Activated gamma-delta T cell treated with Interleukin-2 at 50 U/mL for 16 hours (primary cell): ENCODE measurements around the gene BACE1.

Source experiments
- DNase-seq: peaks from one replicate; pipeline ENCODE4 v3.0.0-alpha.2; 2020

BACE1 gene

DNA sequence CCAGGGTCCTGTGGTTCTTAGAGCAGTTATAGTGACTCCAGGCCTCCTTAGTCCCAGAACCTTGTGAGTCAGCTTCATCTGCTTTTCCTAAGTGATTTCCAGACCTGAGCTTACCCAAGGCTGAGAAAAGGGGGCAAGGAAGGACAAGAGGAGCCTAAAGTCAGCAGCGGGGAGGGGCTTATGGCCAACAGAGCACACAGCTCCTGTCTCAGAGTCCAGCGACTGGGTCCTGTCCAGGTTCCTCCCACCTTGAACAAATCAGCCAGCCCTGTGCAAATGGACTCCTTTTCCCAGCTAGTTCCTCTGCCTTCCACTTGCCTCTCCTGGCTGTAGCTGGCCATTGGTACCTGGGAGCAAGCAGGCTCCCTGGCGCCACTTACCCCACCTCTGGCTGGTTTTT, 10.9 kb downstream of the BACE1 start:
- no peak for DNase-seq

DNA sequence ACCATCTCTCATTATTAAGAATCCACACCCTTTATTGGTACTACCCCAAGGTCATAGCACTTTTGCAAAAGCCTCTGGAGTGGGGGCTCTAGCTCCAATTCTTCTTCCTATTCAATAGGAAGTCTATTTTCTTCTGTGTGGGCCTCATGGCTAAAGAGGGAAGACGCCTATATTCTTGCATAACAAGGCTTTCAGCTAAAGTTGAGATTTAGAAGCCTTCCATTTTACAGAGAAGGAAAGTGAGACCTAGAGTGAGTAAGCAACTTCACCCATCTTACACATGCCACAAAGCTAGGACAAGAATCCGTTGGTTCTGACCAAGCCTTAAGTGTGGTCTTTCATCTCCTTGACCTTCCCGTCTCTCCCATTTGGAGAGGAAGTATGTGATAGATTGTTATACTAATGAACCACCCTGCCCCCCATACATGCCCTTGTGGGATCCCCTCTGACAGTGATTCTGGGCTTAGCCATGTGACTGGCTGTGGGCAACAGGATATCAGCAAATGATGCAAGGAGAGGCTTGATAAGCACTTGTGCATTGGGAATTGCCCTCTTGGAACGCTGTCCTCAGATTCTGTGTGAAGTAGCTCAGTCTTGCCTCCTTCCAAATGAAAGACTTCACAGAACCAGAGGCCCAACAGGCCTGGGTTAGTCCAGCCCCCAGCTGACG, 12.3 kb downstream of the BACE1 start:
- DNase-seq, result no peak

DNA sequence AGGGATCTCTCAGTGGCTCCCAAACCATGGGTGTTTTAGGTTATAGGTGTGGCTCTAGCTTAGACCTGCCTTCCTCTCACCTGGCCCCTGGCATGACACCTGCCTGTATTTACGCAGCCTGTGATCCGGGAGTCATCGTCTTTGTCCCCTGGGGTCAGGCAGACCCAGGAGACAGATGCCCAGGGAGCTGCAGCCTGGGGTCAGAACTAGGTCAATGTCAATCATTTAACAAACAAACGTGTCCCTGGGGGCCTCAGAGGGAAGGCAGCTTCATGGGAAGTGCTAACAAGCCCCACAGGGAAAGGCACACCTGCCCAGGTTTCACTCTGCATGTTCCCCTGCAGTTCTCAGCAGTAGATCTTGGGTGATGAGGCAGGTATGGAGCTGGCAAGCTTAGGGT, 13.0 kb downstream of the BACE1 start:
- DNase-seq, result no peak

DNA sequence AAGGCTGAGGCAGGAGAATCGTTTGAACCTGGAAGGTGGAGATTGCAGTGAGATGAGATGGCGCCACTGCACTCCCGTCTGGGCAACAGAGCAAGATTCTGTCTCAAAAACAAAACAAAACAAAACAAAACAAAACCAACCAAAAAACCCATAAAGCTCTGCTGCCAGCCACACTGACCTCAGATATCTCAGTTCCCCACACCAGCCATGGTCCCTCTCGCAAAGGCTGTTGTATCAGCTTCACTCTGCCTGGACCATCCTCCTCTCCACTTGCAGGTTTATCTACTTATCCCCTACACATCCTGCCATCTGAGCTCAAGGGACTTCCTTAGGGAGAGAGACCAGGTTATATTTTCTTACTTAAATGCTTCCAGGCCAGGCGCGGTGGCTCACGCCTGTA, 13.8 kb downstream of the BACE1 start:
- DNase-seq, result no peak

DNA sequence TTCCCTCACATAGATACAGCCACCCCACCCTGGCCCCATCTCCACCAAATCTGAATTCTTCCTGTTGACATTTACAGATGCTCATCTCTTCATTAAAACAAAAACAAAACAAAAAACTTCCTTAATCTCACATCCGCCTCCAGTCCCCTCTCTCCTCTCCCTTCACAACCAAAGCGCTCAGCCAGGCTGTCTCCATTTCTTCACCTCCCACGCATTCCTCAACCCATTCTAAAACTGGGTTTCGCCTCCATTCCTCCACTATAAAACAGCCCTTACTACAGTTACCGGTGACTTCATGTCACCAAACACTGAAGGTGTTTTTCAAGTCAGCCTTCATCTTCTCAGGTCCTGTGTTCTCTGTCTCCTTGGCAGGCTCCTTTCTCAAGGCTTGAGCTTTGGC, 15.3 kb downstream of the BACE1 start:
- no peak for DNase-seq

DNA sequence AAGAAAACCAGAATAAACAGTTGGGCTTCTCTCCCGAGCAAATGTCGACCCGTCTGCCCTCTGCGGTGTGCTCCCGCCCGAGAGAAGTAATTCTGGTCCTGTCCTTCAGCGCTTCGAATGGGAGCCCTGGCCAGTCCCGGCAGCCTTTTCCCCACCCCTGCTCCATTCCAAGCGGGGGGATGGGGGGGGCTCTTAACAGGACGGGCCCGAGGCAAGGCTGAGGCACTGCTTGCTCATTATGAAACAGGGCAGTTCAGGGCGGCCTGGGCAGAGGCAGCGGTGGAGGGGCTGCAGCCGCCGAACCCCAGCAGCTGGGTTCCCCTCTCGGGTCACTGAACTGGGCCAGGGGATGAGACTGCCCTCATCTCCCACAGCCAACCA, 15.8 kb downstream of the BACE1 start:
- DNase-seq, result no peak

DNA sequence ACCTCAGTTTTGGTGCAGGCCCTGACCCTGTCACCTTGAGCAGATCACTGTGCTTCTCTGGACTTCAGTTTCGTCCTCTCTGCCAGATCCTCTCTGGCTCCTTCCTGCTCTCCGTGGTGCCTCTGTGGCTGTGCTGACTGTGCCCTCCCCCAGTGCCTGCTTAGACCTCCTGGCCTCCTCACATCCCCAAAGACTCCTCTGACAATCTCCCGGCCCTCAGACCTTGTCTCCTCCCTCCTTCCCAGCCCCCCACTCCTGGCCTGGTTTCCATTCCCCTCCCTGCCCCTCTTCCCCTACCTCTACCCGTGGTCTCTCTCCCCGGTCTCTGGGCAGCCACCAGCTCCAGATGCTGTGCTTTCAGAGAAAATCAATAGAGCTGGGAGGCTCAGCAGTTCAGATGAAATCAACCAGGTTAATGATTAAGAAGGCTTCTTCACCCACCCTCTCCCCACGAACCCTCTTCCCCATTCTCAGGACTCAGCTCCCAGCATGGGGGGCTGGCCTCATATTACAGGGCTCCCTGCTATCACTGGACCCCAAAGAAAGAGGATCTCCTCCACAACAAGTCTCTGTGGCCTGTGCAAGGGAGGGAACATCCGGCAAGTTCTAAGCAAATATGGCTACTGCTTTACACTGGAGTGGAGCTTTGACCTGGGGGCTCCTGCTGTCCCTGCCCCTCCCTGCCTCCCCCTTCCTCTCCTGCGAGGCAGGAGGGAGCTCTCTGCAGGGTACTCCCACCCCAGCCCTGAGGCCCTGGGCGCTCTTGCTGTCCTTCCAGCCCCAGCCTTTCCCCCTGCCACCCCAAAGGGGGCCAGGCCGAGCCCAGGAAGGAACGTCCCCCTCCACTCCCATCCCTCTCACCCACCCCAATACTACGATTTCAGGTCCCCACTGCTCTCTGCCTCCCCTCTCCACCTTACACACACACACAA, 16.4 kb downstream of the BACE1 start:
- no peak for DNase-seq

DNA sequence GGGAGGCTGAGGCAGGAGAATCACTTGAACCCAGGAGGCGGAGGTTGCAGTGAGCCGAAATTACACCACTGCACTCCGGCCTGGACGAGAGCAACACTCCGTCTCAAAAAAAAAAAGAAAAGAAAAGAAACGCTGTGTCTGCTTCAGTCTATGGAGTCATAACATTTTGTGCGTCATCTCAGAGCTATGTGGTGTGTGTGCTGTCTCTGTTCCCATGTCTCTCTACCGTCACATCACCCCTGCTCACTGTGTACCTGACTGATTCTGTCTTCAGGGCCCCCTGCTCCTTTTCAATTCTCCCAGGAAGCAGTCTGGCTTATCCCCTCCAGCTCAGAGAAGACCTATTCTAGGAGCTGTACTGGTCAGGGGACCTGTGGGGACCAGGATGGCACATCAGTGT, 17.9 kb downstream of the BACE1 start:
- DNase-seq, result no peak

DNA sequence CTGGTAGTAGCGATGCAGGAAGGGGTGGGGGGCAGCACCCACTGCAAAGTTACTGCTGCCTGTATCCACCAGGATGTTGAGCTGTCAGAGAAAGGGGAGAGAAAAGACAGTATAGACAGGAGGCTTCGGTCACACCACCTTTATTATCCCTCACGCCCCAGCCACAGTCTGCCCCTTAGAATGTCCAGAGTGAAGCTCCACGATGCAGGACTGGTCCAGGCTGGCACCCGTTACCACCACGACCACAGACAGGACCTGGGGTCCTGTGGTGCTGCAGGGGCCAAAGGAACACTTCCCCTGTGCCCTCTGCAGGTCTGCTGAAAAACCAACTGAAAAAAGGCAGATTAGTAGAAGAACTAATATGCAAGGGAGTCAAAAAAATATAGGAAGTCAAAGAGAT, 19.2 kb downstream of the BACE1 start:
- DNase-seq, result no peak

DNA sequence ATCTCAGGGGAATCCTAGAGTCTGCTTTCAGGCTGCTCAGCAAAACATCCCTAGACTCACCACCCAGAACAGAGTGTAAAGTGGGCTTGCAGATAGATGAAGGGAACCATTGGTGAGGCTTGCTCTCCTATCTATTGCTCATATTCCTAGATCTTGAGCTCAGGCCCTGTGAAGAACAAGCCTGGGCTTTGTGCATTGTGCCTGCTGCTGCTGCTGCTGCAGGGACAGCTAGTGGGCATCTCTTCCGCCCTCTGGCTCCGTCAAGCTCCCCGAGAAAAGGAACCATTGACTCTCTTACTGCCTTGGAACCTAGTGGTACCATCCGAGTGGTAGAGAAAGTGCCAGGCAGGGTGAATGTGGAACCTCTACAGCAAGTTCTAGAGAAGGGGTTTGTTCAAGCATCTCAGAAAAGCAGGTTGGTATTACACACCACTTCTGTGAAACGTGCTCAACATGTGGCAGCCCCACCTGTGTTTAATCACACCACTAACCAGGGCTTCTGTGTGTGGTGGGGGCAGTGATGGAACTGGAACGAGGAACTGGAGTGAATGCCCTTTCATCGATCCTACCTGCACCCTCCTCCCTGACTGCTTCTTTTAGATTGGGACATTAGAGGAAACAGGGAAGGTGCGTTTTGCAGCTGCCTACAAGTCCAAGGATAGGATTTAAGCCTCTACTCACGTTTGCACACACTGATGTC, 20.5 kb downstream of the BACE1 start:
- DNase-seq, result no peak

DNA sequence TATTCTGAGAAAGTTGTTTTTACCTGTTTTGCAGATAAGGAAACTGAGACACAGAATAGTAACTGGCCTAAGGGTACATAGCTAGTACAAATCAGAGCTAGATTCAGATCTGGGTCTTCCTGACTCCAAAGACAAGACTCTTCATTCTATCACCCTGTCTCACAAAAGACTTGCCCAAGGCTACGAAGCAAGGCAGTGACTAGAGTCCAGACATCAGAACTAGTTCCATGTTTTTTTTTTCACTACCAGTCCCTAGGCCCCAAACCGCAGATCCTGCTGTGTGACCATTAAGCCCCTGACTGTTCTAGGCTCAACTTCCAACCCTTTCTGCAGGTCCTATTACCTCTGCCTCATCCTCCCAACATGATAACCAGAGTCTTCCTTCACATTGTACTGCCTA, 23.4 kb downstream of the BACE1 start:
- DNase-seq, result no peak

DNA sequence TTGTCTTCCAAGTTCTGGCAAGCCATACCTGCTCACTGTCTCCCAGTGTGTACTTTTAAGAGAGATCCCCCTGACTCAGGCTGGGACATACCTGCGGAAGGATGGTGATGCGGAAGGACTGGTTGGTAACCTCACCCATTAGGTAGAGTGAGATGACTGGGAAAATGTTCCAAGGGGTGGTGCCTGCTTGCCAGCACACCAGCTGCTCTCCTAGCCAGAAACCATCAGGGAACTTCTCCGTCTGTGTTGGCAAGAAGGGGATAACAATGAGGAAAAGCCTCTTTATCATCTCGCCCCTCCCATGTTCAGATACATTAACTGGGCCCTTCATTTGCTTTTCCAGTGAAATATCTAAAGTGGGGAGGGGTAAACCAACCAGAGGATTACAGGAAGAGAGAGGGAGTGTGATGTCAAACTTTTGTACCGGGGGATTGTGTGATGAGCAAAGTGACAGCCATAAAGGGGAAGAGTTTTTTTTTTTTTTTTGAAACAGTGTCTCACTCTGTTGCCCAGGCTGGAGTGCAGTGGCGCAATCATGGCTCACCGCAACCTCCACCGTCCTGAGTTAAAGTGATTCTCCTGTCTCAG, 25.2 kb downstream of the BACE1 start, which contains the start of gene BACE1-AS:
BACE1-AS (plus strand) TSS at position 538 of the 588 bp plus-strand sequence.
- DNase-seq, result no peak

DNA sequence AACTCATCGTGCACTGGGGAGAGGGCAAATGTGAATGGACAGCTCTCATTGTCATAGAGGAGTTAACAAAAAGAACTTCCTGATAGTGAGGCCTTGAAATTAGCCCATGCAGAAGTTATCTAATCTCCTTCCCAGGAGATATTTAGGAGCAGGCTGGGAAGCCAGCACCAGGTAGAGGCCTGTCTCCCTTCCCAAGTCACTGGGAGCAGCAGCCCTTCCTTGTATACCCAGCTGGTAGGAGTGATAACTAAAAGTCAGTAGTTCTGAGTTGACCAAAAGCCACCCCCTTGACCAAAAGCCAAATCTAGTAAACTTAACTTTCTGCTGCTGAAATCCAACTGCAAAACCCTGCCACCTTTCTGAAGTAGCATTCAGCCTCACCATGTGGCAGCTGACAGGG, 26.3 kb downstream of the BACE1 start:
- no peak for DNase-seq

DNA sequence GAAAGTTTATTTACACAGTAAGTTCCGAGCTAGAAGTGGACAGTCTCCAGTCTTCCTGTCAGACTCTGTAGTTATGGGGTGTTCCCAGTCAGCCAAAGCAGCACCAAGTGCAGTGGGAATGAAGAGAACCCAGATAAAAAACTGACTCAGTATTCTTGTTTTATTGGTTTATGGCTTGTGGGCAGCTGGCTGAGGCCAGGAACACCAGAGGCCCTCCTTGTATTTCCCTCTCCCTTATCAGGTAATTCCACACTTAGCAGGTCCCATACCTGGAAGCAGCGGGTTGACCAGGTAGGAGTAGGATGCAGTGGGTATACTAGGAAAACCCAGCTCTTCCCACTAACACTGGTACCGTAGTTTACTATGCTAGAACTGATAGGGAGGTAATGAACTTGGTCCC, 28.4 kb downstream of the BACE1 start:
- DNase-seq, result no peak

DNA sequence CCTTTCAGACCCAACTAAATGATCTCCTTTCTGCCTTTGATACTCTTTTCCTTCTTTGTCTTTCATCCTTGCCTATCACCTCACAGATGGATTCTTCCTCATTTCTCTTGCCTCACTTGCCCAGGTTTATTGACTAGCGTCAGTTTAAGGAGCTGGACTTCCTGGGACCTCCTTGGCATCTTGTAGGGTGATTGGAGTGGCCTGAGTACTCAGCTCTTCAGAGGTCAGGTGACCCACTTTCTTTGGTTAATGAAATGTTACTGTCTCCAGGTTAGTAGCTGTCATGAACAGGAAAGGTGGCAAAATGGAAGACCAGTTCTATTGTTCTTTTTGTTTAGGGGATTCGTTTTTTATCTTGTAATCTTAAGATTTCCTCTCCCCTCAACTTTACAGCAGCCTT, 29.5 kb downstream of the BACE1 start:
- no peak for DNase-seq

DNA sequence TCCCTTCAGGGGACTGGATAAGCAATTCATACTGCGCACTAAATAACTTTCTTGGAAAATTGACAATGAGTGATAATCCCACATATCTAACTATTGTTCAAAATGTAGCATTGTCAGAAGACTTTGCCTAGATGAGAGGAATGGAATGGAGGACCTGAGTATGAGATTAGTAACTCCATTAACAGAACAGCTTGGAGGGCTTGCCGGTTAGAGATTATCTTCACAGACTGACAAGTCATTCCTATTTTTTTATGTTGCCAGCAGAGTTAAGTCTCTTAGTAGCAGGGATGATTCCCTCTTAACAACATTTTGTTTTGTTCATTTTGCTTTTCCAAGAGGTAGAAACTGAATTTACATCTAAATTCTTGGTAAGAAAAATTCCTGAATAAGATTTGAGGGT, 32.0 kb downstream of the BACE1 start:
- no peak for DNase-seq

DNA sequence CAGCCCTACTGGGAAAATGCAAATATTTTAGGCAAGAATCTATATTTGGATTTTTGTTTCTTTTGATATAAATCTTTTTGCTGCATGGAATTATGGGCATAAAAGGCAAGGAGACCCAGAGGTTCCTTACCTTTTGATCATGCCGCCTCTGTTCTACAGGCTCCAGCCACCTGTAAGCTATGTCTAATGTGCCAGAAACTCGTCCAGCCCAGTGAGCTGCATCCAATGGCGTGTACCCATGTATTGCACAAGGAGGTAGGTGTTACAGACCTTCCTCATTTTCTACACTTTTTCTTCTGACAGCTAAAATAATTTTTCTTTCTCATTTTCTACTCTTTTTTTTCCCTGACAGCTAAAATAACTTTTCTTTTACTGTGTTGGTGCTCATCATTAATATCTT, 33.1 kb downstream of the BACE1 start:
- DNase-seq, result no peak

DNA sequence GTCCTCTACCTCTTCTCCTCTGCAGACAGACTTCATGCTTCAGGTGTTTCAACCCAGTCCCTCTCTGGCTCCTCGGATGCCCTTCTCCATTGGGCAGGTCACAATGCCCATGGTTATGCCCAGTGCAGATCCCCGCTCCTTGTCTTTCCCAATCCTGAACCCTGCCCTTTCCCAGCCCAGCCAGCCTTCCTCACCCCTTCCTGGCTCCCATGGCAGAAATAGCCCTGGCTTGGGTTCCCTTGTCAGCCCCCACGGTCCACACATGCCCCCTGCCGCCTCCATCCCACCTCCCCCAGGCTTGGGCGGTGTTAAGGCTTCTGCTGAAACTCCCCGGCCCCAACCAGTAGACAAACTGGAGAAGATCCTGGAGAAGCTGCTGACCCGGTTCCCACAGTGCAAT, 34.2 kb downstream of the BACE1 start:
- DNase-seq, result no peak

DNA sequence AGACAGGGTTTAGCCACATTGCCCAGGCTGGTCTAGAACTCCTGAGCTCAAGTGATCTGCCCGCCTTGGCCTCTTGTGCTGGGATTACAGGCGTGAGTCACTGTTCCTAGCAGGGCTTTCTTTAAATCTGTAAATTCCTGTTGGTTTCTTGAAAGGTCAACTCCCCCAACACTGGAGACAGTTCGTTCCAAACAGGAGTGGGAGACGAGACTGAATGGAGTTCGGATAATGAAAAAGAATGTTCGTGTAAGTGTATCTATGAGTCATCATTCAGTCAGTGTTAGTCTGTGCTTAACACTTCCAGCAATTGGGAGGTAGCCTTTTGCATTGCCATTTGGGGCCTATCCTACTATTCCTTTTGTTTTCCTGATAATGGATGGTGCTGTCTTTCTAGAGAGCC, 34.9 kb downstream of the BACE1 start:
- no peak for DNase-seq

DNA sequence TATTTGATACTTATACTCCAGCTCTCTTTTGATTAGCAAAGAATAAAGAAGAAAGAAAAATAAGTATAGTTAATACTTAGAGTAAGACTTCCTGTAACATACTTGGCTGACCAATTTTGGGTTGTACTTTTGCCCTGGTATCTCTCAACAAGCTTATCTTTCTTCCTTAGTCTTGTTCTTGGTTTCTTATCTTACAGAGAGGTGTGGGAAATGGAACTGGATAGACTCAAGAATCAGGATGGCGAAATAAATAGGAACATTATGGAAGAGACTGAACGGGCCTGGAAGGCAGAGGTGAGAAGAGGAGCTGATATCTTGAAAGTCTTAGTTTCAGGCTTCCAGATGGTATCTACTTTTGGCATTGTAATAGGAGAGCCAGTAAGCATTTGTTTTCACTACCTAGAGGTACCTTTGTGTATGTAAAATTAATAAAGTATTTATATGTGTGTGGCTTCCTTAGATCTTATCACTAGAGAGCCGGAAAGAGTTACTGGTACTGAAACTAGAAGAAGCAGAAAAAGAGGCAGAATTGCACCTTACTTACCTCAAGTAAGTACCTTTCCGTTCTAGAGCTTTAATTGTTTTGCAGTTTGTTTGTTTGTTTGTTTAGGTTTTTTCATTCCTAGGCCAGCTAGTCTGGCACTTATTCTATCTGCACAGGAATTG, 36.2 kb downstream of the BACE1 start:
- DNase-seq, result no peak

DNA sequence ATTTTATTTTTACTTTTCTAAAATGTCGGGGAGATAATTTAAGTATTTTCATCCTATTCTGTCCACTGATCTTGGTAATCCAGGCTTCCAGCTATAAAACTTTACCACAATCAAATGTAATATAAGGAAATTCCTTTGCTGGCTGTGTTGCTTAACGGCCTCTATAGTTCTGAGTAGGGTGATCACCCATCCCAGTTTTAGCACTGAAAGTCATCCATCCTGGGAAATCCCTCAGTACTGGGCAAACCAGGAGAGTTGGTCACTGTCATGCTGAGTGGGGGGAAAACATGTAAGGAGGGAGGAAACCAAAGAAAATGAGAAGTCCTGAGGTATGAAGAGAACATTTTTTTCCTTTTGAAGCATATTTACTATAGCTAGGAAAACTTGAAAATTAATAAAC, 37.7 kb downstream of the BACE1 start:
- DNase-seq, result no peak

DNA sequence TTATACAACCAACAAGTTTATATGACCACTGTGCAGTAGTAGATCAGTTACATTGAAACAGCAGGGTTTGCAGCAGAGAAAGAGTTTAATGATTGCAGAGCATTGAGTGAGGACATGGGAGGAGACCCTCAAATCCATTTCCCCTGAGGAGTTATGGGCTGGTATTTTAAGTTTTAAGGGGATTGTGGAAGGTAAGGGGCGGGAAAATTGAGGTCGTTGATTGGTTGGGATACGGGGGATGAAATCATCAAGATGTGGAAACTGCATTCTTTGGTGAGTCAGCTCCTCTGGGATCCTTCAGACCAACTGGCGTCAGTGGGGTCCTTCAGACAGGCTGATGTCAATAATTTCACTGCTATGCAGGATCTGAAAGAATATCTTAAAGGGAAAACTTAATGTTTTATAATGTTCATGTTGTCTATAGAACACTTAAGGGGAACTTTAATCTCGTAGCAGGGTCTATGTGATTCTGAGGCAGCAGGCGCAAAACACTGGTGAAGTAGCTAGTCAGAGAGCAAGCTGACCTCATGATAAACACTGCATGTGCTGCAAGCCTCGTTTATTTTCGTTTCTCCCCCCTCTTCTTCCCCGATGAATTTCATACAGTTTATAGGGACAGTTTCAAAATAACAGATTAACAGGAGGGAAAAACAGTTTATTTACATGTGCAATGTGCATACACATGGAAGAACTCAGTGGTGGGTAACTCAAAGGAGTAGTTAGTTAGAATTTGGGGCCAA, 42.3 kb downstream of the BACE1 start:
- no peak for DNase-seq
